DOHH2 (cell line): ENCODE results near the gene POFUT1.

Experiments used
- CTCF ChIP-seq: fragments of 200-600 bp; sonication (generic); IDR thresholded peaks from one replicate; pipeline ENCODE4 v1.5.1; 2014; ENCODE audit warnings: antibody characterized with exemption, mild to moderate bottlenecking, low read depth, low read length; ENCODE audit not compliant: poor library complexity, severe bottlenecking
- EZH2phosphoT487 ChIP-seq: fragments of 200-600 bp; sonication (generic); IDR thresholded peaks from 2 replicates; pipeline ENCODE4 v1.6.1; 2017; ENCODE audit warnings: borderline replicate concordance, mild to moderate bottlenecking, antibody characterized with exemption, low read length, moderate library complexity, mixed read lengths

- TF ChIP-seq CTCF (no peak), EZH2phosphoT487 (no peak)
These were observed 78.1 kb downstream of the POFUT1 start for GRCh38 chr20:32285621-32286371.
